IPS DF 4.7 (cell line): ENCODE data around the gene KIFBP.
"Not testable (repeated sequence)": the region's sequence is repeated elsewhere in the genome, so short reads cannot be mapped to it uniquely, and the experiment has no call there.

Experiments
- DNase-seq: peaks from one replicate; pipeline ENCODE4 v3.0.0-alpha.2; 2013; ENCODE audit warnings: low spot score; ENCODE audit errors: extremely low read depth

KIFBP gene

DNA sequence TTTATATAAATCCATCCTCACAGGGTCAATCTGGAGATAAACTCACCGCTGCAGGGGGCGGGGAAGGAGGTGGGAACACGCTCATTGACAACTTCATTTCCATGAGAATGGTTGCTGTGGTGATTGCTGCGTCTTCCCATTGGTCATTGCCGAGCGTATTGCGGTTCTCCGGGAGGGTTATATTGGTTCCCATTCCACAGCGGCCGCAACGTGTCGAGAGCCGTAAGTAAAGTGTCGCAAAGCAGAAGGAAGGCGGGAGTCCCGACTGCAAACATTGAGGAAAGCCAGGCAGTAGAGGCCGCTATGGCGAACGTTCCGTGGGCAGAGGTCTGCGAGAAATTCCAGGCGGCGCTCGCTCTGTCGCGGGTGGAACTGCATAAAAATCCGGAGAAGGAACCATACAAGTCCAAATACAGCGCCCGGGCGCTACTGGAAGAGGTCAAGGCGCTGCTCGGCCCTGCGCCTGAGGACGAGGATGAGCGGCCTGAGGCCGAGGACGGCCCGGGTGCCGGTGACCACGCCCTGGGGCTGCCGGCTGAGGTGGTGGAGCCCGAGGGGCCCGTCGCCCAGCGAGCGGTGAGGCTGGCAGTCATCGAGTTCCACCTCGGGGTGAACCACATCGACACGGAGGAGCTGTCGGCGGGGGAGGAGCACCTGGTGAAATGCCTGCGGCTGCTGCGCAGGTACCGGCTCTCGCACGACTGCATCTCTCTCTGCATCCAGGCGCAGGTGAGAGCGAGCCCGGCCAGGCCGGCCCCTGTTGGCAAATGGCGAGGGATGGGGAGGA is at the start of gene KIFBP:
KIFBP (plus strand) TSS at position 274 of the 787 bp plus-strand sequence; CDS start at position 304, 30 bp downstream.
- peak; percentile 99 for DNase-seq

GRCh38 chr10:68938884-68939283 is 49.7 kb upstream of the KIFBP start:
- no peak for DNase-seq

- not testable (repeated sequence) for DNase-seq
Observed at GRCh38 chr10:68940917-68941316, 47.7 kb upstream of the KIFBP start.

DNA sequence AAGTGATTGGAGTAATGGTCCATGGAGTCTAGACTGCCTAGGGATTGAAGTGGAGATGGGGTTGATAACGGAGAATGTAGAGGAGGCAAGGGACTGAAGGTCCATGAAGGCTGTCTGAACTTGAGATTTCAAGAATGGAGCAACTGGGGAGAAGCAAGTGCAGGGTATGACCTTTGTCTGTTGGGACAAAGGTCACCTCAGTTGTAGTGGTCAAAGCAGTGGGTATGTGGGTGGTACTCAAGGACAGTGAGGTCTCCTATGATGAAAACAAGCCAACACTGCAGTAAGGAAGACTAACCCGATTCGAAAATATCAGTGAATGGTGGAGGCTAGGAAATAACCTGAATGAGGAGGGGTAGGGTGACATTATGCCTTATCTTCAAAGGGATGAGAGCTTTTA is 38.0 kb upstream of the KIFBP start:
- DNase-seq = no peak

DNA sequence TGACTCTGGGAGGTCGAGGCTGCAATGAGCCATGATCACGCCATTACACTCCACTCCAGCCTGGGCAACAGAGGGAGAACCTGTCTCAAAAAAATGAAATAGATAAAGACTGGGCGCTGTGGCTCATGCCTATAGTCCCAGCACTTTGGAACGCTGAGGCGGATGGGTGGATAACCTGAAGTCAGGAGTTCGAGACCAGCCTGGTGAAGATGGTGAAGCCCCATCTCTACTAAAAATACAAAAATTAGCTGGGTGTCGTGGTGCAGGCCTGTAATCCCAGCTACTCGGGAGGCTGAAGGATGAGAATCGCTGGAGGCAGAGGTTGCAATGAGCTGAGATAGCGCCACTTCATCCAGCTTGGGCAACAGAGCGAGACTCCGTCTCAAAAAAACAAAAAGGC is 33.7 kb upstream of the KIFBP start:
- no peak for DNase-seq

GRCh38 chr10:68955355-68955831 is 33.2 kb upstream of the KIFBP start:
- no peak for DNase-seq

DNA sequence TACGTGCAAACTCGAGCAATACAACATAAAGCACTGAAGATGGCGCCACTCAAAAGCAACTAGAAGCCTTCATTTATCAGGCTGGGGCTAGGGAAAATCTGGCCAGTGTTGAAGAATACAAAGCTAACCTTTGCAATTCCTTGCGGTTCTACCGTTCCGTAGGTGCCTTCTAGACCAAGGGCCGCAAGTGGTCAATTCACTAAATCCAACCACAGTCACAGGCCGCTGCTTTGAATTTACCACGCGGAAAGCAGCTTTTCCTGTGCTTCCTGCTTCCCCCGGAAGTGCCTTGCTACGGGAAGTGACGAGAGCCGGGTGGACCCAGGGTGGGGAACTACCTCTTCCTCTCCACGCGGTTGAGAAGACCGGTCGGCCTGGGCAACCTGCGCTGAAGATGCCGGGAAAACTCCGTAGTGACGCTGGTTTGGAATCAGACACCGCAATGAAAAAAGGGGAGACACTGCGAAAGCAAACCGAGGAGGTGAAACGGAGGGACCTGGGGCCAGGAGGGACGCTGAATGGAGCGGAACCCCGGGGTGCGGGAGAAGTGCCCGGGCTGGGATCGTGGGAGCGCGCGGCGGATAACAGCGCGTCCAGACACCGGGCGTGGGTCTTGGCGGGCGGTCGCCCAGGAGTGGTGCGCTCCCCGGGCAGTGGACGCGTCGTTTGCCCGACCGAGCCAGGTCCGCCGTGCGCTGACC is 32.6 kb upstream of the KIFBP start, which contains the start of gene DDX21:
DDX21 (plus strand) TSS at position 339 of the 701 bp plus-strand sequence; CDS start at position 395, 56 bp downstream.
- peak; percentile 60 for DNase-seq

DNA sequence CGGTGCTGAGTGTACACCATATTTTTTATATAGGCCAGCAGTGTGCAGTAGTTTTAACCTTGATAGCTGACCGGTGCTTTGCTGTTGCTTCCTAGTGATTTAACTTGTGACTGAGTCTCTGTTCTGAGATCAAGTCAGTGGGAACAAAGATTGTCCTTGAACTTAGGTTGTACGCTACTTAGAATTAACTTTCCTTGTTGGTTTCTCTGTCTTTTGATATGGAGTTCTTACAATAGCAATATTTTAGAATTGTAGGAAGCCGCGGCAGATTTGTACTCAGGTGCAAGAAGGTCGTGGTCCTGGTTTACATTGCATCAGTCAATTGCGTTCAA is 31.4 kb upstream of the KIFBP start:
- DNase-seq = no peak

GRCh38 chr10:68957654-68958053 is 30.9 kb upstream of the KIFBP start:
- DNase-seq = no peak

GRCh38 chr10:68959695-68960527 is 28.7 kb upstream of the KIFBP start:
- DNase-seq = no peak

DNA sequence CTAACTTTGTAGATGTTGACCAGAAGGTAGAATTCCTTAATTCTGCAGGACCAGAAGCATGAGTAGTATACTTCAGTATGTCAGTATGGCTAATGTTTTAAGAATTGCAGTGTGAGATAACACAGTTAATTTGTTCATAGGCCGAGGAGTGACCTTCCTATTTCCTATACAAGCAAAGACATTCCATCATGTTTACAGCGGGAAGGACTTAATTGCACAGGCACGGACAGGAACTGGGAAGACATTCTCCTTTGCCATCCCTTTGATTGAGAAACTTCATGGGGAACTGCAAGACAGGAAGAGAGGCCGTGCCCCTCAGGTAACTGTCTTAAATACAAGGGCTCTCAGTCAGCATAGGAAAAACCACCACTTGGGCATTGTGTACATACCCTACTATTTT is 25.5 kb upstream of the KIFBP start:
- DNase-seq = no peak

DNA sequence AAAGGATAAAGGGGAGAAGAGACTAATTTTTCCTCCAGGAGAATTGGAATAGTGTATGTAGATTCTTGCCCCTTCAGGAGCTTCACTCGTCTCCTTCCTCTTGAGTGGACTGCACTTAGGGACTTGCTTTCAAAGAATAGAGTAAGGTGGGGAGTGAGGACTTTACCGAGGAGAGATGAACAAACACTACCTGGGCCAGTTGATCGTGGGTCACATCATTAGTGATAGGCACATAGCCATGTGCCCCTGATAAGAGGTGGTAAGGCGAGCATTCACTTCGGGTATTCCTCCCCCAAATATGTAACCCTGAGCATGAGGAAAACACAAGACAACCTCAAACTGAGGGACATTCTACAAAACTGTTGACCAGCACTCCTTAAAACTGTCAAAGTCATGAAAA is 14.6 kb upstream of the KIFBP start:
- no peak for DNase-seq

DNA sequence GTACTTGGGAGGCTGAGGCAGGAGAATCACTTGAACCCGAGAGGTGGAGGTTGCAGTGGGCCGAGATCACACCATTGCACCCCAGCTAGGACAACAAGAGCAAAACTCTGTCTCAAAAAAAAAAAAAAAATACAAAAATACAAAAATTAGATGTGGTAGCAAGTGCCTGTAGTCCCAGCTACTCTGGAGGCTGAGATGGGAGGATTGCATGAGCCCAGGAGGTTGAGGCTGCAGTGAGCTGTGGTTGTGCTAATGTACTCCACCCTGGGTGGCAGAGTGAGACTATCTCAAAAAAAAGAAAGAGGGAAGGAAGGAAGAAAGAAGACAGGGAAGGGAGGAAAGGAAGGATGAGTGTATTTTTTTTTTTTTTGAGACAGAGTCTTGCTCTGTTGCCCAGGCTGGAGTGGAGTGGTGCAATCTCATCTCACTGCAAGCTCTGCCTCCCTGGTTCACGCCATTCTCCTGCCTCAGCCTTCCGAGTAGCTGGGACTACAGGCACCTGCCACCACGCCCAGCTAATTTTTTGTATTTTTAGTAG is 12.6 kb upstream of the KIFBP start:
- DNase-seq = not testable (repeated sequence)

DNA sequence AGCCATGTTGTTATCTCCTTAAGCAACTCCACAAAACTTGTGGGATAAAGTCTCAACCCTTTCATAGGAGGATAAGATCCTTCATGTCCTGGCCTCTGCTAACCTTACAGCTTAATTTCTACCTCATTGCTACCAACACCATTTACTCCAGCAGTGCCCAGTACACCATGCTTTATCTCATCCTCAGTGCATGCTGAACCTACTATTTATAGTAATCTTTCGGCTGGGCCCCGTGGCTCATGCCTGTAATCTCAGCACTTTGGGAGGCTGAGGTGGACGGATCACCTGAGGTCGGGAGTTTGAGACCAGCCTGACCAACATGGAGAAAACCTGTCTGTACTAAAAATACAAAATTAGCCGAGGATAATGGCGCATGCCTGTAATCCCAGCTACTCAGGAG is 8.9 kb upstream of the KIFBP start:
- not testable (repeated sequence) for DNase-seq

- DNase-seq = no peak
Observed at GRCh38 chr10:68981074-68981473, 7.5 kb upstream of the KIFBP start.

DNA sequence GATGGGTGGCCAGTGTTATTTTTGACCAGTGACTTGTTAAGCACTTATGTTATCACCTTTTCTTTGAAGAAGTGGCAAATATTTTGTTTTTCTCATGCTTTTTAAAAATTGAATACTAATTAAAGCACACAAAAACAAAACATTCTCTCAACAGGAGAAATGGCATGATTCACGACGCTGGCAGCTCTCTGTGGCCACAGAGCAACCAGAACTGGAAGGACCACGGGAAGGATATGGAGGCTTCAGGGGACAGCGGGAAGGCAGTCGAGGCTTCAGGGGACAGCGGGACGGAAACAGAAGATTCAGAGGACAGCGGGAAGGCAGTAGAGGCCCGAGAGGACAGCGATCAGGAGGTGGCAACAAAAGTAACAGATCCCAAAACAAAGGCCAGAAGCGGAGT is 6.2 kb upstream of the KIFBP start:
- DNase-seq = no peak

DNA sequence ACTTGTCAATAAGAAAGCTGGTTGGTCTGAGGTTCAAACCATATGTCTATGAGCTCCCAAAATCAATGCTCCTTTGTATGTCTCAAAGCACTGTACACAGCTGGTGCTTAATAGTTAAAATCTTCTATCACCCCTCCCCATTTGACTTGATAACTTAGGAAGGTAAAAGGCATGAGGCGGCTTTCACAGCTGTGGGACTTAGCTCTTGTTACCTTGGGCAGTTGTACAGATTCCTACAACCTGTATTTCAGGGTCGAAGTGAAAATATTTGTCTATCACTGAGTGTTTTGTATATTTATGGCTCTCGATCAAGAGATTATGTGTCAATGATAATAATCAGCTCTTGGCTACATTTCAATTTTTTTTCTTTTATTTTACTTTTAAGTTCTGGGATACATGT is 992 bp upstream of the KIFBP start:
- no peak for DNase-seq

DNA sequence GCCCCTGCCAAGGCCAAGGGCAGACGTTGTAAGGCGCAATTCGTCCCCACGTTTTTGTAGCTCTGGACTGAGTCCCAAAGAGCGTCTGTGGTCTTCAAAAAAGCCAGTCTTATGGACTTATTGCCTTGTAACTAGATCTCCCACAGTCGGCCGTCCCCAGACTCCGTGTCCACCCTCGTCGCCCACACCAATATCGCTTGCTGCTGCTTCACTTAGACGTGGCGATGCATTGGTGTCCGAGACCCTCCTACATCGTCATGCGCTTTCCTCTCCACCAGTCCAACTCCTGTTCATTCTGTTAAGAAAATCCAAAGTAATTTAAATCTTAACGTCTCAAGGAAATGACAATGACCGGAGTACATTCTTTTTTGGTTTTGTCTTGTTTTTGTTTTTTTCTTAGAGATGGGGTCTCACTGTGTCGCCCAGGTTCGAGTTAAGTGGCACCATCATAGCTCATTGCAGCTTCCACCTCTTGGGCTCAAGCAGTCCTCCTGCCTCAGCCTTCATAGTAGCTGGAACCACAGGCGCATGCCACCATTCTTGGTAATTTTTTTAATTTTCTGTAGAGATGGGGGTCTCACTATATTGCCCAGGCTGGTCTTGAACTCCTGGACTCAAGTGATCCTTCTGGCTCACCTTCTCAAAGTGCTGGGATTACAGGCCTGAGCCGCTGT is 851 bp downstream of the KIFBP start:
- DNase-seq = no peak

GRCh38 chr10:68992636-68993440 is 4.2 kb downstream of the KIFBP start:
- DNase-seq = no peak

DNA sequence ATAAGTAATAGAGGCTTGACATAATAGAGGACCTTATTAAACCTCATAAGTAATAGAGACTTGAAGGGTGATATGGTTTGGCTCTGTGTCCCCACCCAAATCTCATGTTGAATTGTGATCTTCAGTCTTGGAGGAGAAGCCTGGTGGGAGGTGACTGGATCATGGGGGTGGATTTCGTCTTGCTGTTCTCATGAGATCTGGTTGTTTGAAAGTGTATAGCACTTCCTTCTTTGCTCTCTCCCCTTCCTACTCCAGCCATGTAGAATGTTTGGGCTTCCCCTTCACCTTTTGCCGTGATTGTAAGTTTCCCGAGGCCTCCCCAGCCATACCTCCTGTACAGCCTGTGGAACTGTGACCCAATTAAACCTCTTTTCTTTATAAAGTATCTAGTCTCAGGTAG is 8.6 kb downstream of the KIFBP start:
- DNase-seq = no peak
